Measurements from ENCODE around the gene PDLIM5.

GRCh38 chr4:94715726-94716125 lies 264.0 kb downstream of the PDLIM5 start:
- TF ChIP-seq ZFP30 (CRISPR knock-in tag; IDR thresholded peaks at IDR 0.05) (no peak), BACH2 (CRISPR knock-in tag; IDR thresholded peaks at IDR 0.05; ENCODE audit: borderline replicate concordance) (no peak), CREB5 (CRISPR knock-in tag; IDR thresholded peaks at IDR 0.05; ENCODE audit: low read depth) (no peak), RARB (CRISPR knock-in tag; IDR thresholded peaks at IDR 0.05) (no peak), ARNTL (CRISPR knock-in tag; IDR thresholded peaks at IDR 0.05; ENCODE audit: borderline replicate concordance, low read depth) (no peak), GLIS3 (CRISPR knock-in tag; IDR thresholded peaks at IDR 0.05) (no peak), ISL1 (CRISPR knock-in tag; IDR thresholded peaks at IDR 0.05) (peak; percentile 50)
- TF ChIP-seq, protein P1, sequence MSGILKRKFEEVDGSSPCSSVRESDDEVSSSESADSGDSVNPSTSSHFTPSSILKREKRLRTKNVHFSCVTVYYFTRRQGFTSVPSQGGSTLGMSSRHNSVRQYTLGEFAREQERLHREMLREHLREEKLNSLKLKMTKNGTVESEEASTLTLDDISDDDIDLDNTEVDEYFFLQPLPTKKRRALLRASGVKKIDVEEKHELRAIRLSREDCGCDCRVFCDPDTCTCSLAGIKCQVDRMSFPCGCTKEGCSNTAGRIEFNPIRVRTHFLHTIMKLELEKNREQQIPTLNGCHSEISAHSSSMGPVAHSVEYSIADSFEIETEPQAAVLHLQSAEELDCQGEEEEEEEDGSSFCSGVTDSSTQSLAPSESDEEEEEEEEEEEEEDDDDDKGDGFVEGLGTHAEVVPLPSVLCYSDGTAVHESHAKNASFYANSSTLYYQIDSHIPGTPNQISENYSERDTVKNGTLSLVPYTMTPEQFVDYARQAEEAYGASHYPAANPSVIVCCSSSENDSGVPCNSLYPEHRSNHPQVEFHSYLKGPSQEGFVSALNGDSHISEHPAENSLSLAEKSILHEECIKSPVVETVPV (CRISPR knock-in tag; IDR thresholded peaks at IDR 0.05) = no peak

All from SK-N-SH treated with all-trans-retinoic acid at 6 μM for 48 hours (cell line).